SK-N-MC (cell line): ENCODE results near the gene DMXL2.

Experiments used
- DNase-seq: peaks from one replicate; pipeline ENCODE4 v3.0.0-alpha.2; 2011; ENCODE audit warnings: low read depth, low spot score
- H3K27ac ChIP-seq: fragments of 200-600 bp; sonication (generic); 2 replicates; pipeline ENCODE4 v1.5.1; 2016; ENCODE audit warnings: mixed run types
- H3K36me3 ChIP-seq: fragments of 200-600 bp; sonication (generic); 2 replicates; pipeline ENCODE4 v1.6.1; 2017; ENCODE audit warnings: antibody characterized with exemption, low read length, mixed read lengths; ENCODE audit not compliant: insufficient read depth
- H3K4me3 ChIP-seq: fragments of 200-600 bp; sonication (generic); 2 replicates; pipeline ENCODE4 v1.5.1; 2016
- H3K9ac ChIP-seq: fragments of 200-600 bp; sonication (generic); 2 replicates; pipeline ENCODE4 v1.8.0; 2017; ENCODE audit warnings: mixed run types, mixed read lengths; ENCODE audit not compliant: insufficient read length
- H3K9me3 ChIP-seq: fragments of 200-600 bp; sonication (generic); 2 replicates; pipeline ENCODE4 v1.6.1; 2017; ENCODE audit warnings: low read depth, mild to moderate bottlenecking, antibody characterized with exemption, low read length, moderate library complexity, mixed read lengths
- EZH2 ChIP-seq: fragments of 200-600 bp; sonication (generic); IDR thresholded peaks from one replicate; pipeline ENCODE4 v1.6.1; 2017; ENCODE audit warnings: antibody characterized with exemption
- FOXP2 ChIP-seq: optimal IDR thresholded peaks from 2 replicates; pipeline ENCODE3; 2011; ENCODE audit warnings: mild to moderate bottlenecking, moderate library complexity; ENCODE audit not compliant: insufficient read depth; ENCODE audit errors: extremely low read length, control extremely low read depth
- POLR2AphosphoS5 ChIP-seq: IDR thresholded peaks from 2 replicates; pipeline ENCODE4 v1.6.1; 2012; ENCODE audit warnings: mild to moderate bottlenecking, low read depth, low read length, borderline replicate concordance

The DMXL2 gene

GRCh38 chr15:51533672-51534398, 88.7 kb downstream of the DMXL2 start:
- Histone ChIP-seq H3K27ac (no peak overlapping the region), H3K9me3 (no peaks in the 10 kb centered on the region; the same call in 1 of the 2 replicates), H3K4me3 (no peak overlapping the region), H3K9ac (no peak overlapping the region), H3K36me3 (peaks cover 88% of the 10 kb centered on the region)
- no peak for DNase-seq
- TF ChIP-seq POLR2AphosphoS5 (no peak), FOXP2 (no peak), EZH2 (no peak)

GRCh38 chr15:51526955-51527354, 95.6 kb downstream of the DMXL2 start:
- H3K27ac ChIP-seq = no peak overlapping the region
- H3K9me3 ChIP-seq = no peaks in the 10 kb centered on the region; the same call in 1 of the 2 replicates
- H3K9ac ChIP-seq = no peak overlapping the region
- no peak for DNase-seq
- peaks cover 86% of the 10 kb centered on the region for H3K36me3 ChIP-seq
- no peak for TF ChIP-seq POLR2AphosphoS5
- no peak overlapping the region for H3K4me3 ChIP-seq

GRCh38 chr15:51524376-51524775, 98.2 kb downstream of the DMXL2 start:
- H3K36me3 ChIP-seq = peaks cover 74% of the 10 kb centered on the region
- no peak overlapping the region for H3K9ac ChIP-seq
- no peak overlapping the region for H3K4me3 ChIP-seq
- H3K9me3 ChIP-seq = no peaks in the 10 kb centered on the region; the same call in 1 of the 2 replicates
- no peak for TF ChIP-seq FOXP2
- no peak for TF ChIP-seq POLR2AphosphoS5
- TF ChIP-seq EZH2 = no peak
- H3K27ac ChIP-seq = no peak overlapping the region
- DNase-seq = no peak

GRCh38 chr15:51516291-51516690, 106.3 kb downstream of the DMXL2 start:
- Histone ChIP-seq H3K4me3 (no peak overlapping the region), H3K9ac (no peak overlapping the region), H3K36me3 (peaks cover 63% of the 10 kb centered on the region), H3K9me3 (no peaks in the 10 kb centered on the region), H3K27ac (no peak overlapping the region)
- DNase-seq = no peak
- no peak for TF ChIP-seq EZH2

- Histone ChIP-seq H3K4me3 (no peak overlapping the region), H3K36me3 (peaks cover 54% of the 10 kb centered on the region), H3K27ac (no peak overlapping the region), H3K9me3 (no peaks in the 10 kb centered on the region), H3K9ac (no peak overlapping the region)
- no peak for DNase-seq
- TF ChIP-seq FOXP2 = no peak
These were observed 117.3 kb downstream of the DMXL2 start for GRCh38 chr15:51505251-51505650.

GRCh38 chr15:51503003-51503402, 119.6 kb downstream of the DMXL2 start:
- H3K9me3 ChIP-seq = no peaks in the 10 kb centered on the region
- H3K27ac ChIP-seq = no peak overlapping the region
- H3K36me3 ChIP-seq = peaks cover 76% of the 10 kb centered on the region
- no peak for DNase-seq
- no peak overlapping the region for H3K9ac ChIP-seq
- no peak for TF ChIP-seq FOXP2
- TF ChIP-seq POLR2AphosphoS5 = no peak
- no peak for TF ChIP-seq EZH2
- H3K4me3 ChIP-seq = no peak overlapping the region

GRCh38 chr15:51499379-51499976, 123.1 kb downstream of the DMXL2 start:
- no peaks in the 10 kb centered on the region for H3K9me3 ChIP-seq
- H3K9ac ChIP-seq = no peak overlapping the region
- H3K4me3 ChIP-seq = no peak overlapping the region
- TF ChIP-seq POLR2AphosphoS5 (no peak), EZH2 (no peak), FOXP2 (no peak)
- peaks cover 55% of the 10 kb centered on the region for H3K36me3 ChIP-seq
- no peak overlapping the region for H3K27ac ChIP-seq
- no peak for DNase-seq

GRCh38 chr15:51497806-51498205, 124.8 kb downstream of the DMXL2 start:
- DNase-seq = no peak
- TF ChIP-seq FOXP2 = no peak

GRCh38 chr15:51496246-51496645, 126.3 kb downstream of the DMXL2 start:
- H3K36me3 ChIP-seq = peaks cover 59% of the 10 kb centered on the region
- H3K9ac ChIP-seq = no peak overlapping the region

More at GRCh38 chr15:51497806-51498205, 124.8 kb downstream of the DMXL2 start:
- H3K36me3 ChIP-seq = peaks cover 51% of the 10 kb centered on the region
- no peaks in the 10 kb centered on the region for H3K9me3 ChIP-seq
- H3K4me3 ChIP-seq = no peak overlapping the region
- no peak overlapping the region for H3K27ac ChIP-seq
- no peak overlapping the region for H3K9ac ChIP-seq

More at GRCh38 chr15:51496246-51496645, 126.3 kb downstream of the DMXL2 start:
- Histone ChIP-seq H3K4me3 (no peak overlapping the region), H3K9me3 (no peaks in the 10 kb centered on the region), H3K27ac (no peak overlapping the region)
- no peak for DNase-seq
- TF ChIP-seq EZH2 = no peak
- TF ChIP-seq FOXP2 = no peak
- no peak for TF ChIP-seq POLR2AphosphoS5
